HG03571 (cell line): ENCODE measurements around the gene PRR14L.
"Not testable (repeated sequence)": the region's sequence is repeated elsewhere in the genome, so short reads cannot be mapped to it uniquely, and the experiment has no call there.

Source experiments
- ATAC-seq: cut with Tn5 transposase; IDR thresholded peaks from one replicate; pipeline ENCODE4 v1.9.1; 2021; ENCODE audit not compliant: unreplicated experiment

PRR14L gene

GRCh38 chr22:31742115-31742514, 7.8 kb downstream of the PRR14L start:
- no peak for ATAC-seq

- not testable (repeated sequence) for ATAC-seq
Measured at GRCh38 chr22:31740314-31740713, 9.6 kb downstream of the PRR14L start.

GRCh38 chr22:31739795-31740201, 10.1 kb downstream of the PRR14L start:
- no peak for ATAC-seq

- no peak for ATAC-seq
Measured at GRCh38 chr22:31738566-31738965, 11.4 kb downstream of the PRR14L start.

- no peak for ATAC-seq
Measured at GRCh38 chr22:31737932-31738331, 12.0 kb downstream of the PRR14L start.

- ATAC-seq: no peak
Measured at GRCh38 chr22:31736458-31736857, 13.5 kb downstream of the PRR14L start.

- ATAC-seq: no peak
Measured at GRCh38 chr22:31734512-31734911, 15.4 kb downstream of the PRR14L start.

GRCh38 chr22:31733580-31734079, 16.3 kb downstream of the PRR14L start:
- ATAC-seq: no peak

GRCh38 chr22:31732089-31732829, 17.7 kb downstream of the PRR14L start:
- ATAC-seq: no peak

- ATAC-seq: no peak
Measured at GRCh38 chr22:31730344-31730711, 19.6 kb downstream of the PRR14L start.

GRCh38 chr22:31728857-31729256, 21.1 kb downstream of the PRR14L start:
- no peak for ATAC-seq

- no peak for ATAC-seq
Measured at GRCh38 chr22:31726692-31727091, 23.2 kb downstream of the PRR14L start.

GRCh38 chr22:31723723-31724122, 26.2 kb downstream of the PRR14L start:
- no peak for ATAC-seq

GRCh38 chr22:31719850-31720471, 30.0 kb downstream of the PRR14L start:
- no peak for ATAC-seq

GRCh38 chr22:31715147-31715778, 34.7 kb downstream of the PRR14L start:
- ATAC-seq: no peak

GRCh38 chr22:31711226-31711625, 38.7 kb downstream of the PRR14L start:
- ATAC-seq: not testable (repeated sequence)

GRCh38 chr22:31707519-31707918, 42.4 kb downstream of the PRR14L start:
- ATAC-seq: no peak

GRCh38 chr22:31695423-31695822, 54.5 kb downstream of the PRR14L start:
- ATAC-seq: no peak

GRCh38 chr22:31694046-31694445, 55.9 kb downstream of the PRR14L start:
- ATAC-seq: not testable (repeated sequence)

- ATAC-seq: no peak
Measured at GRCh38 chr22:31692186-31692886, 57.6 kb downstream of the PRR14L start.

- no peak for ATAC-seq
Measured at GRCh38 chr22:31691408-31691807, 58.5 kb downstream of the PRR14L start.
